NCI-H69 (cell line): ENCODE measurements around the gene VPS11.

Experiments used
- DNase-seq: peaks from one replicate; lab custom pipeline; 2025; lab: John Stamatoyannopoulos, UW

VPS11 gene

GRCh38 chr11:119103161-119103664, 35.6 kb downstream of the VPS11 start:
- peak; percentile 50 for DNase-seq

- peak; percentile 92 for DNase-seq
Observed at GRCh38 chr11:119103793-119104192, 36.2 kb downstream of the VPS11 start.

GRCh38 chr11:119106564-119107537, 39.2 kb downstream of the VPS11 start, which contains the start of gene C2CD2L:
Gene C2CD2L, plus strand, starts transcription at chr11:119107344. Its CDS starts 398 bp downstream, at chr11:119107742.
- peak; percentile 96 for DNase-seq

GRCh38 chr11:119107538-119108145, 40.0 kb downstream of the VPS11 start:
- peak; percentile 49 for DNase-seq

- peak; percentile 87 for DNase-seq
Observed at GRCh38 chr11:119108146-119108856, 40.7 kb downstream of the VPS11 start.

- no peak for DNase-seq
Observed at GRCh38 chr11:119108857-119109221, 41.2 kb downstream of the VPS11 start.

- DNase-seq, result no peak
Observed at GRCh38 chr11:119109843-119110242, 42.2 kb downstream of the VPS11 start.

GRCh38 chr11:119110439-119110838, 42.8 kb downstream of the VPS11 start:
- no peak for DNase-seq

- DNase-seq, result no peak
Observed at GRCh38 chr11:119111361-119111925, 43.8 kb downstream of the VPS11 start.

- no peak for DNase-seq
Observed at GRCh38 chr11:119112314-119113020, 44.8 kb downstream of the VPS11 start.

GRCh38 chr11:119113716-119114115, 46.1 kb downstream of the VPS11 start:
- DNase-seq, result no peak

- DNase-seq, result no peak
Observed at GRCh38 chr11:119114351-119114750, 46.7 kb downstream of the VPS11 start.

GRCh38 chr11:119115484-119116234, 48.0 kb downstream of the VPS11 start:
- DNase-seq, result no peak

GRCh38 chr11:119116235-119116594, 48.6 kb downstream of the VPS11 start:
- no peak for DNase-seq

- DNase-seq, result no peak
Observed at GRCh38 chr11:119116601-119117000, 49.0 kb downstream of the VPS11 start.

- no peak for DNase-seq
Observed at GRCh38 chr11:119117004-119117706, 49.5 kb downstream of the VPS11 start.

- DNase-seq, result no peak
Observed at GRCh38 chr11:119118227-119118626, 50.6 kb downstream of the VPS11 start.

- no peak for DNase-seq
Observed at GRCh38 chr11:119118946-119119345, 51.3 kb downstream of the VPS11 start.

GRCh38 chr11:119120639-119121007, 53.0 kb downstream of the VPS11 start:
- peak; percentile 96 for DNase-seq
